Renal pelvis (tissue), 3 donors: ENCODE data around the gene SUPT20H. TPM values are rescaled to one million over a fixed set of nuclear protein-coding genes. Genes with fewer than 3 reads are reported as not detected.

Source experiments
- polyA plus RNA-seq, 3 donors: library from polyadenylated mRNA; unstranded; fragments of 120-200 nt; gene quantifications; one replicate each; pipeline ENCODE4 v1.2.1, GENCODE V29; 2013; ENCODE audit not compliant: insufficient read length in 3 of 3

SUPT20H gene
- polyA plus RNA-seq, 3 donors, result 83.2 to 111 (median 107) TPM

Other genes with a start within 250 kb of the SUPT20H start
- 10 to 100 TPM; 10.1 to 14.8 (median 13.4) TPM for gene RFXAP, start 240.5 kb downstream of the SUPT20H start, polyA plus RNA-seq
- gene SMAD9, start 139.4 kb downstream of the SUPT20H start, polyA plus RNA-seq, result 10 to 100 TPM; 24.3 to 32.6 (median 29.8) TPM
- 10 to 100 TPM; 49.5 to 58.6 (median 55.2) TPM for gene ALG5, start 60.3 kb downstream of the SUPT20H start, polyA plus RNA-seq
- 10 to 100 TPM; 56.1 to 84.3 (median 82.4) TPM for gene EXOSC8, start 58.9 kb downstream of the SUPT20H start, polyA plus RNA-seq
- under 1 TPM; 0.09 to 0.12 (median 0.11) TPM for gene CSNK1A1L, start 46.0 kb upstream of the SUPT20H start, polyA plus RNA-seq